Stimulated activated CD8-positive, alpha-beta memory T cell treated with anti-CD3 and anti-CD28 coated beads, Interleukin-2, amount 100 ng/mL, for 48 hours (primary cell): ENCODE measurements around the gene BANP.
"Not testable (repeated sequence)": the region's sequence is repeated elsewhere in the genome, so short reads cannot be mapped to it uniquely, and the experiment has no call there.

Experiments
- DNase-seq, 2 donors: peaks; one replicate each; pipeline ENCODE4 v3.0.0-alpha.2; 2020; ENCODE audit warnings: low read depth in 2 of 2

The BANP gene

GRCh38 chr16:88028177-88028930, 77.1 kb downstream of the BANP start:
- DNase-seq: not testable (repeated sequence)

GRCh38 chr16:88030498-88030897, 79.3 kb downstream of the BANP start:
- DNase-seq: no peak

- not testable (repeated sequence) for DNase-seq
Measured at GRCh38 chr16:88030961-88031360, 79.7 kb downstream of the BANP start.

GRCh38 chr16:88033003-88033740, 81.9 kb downstream of the BANP start:
- not testable (repeated sequence) for DNase-seq

GRCh38 chr16:88034770-88035169, 83.5 kb downstream of the BANP start:
- DNase-seq: no peak

- no peak for DNase-seq
Measured at GRCh38 chr16:88035292-88035691, 84.1 kb downstream of the BANP start.

GRCh38 chr16:88035884-88036639, 84.8 kb downstream of the BANP start:
- DNase-seq: not testable (repeated sequence)

GRCh38 chr16:88036640-88036996, 85.4 kb downstream of the BANP start:
- not testable (repeated sequence) for DNase-seq

- not testable (repeated sequence) for DNase-seq
Measured at GRCh38 chr16:88037359-88037758, 86.1 kb downstream of the BANP start.

- not testable (repeated sequence) for DNase-seq
Measured at GRCh38 chr16:88037876-88038525, 86.8 kb downstream of the BANP start.

- not testable (repeated sequence) for DNase-seq
Measured at GRCh38 chr16:88038526-88038908, 87.3 kb downstream of the BANP start.

- no peak for DNase-seq
Measured at GRCh38 chr16:88039591-88039990, 88.4 kb downstream of the BANP start.

GRCh38 chr16:88040196-88040876, 89.1 kb downstream of the BANP start:
- DNase-seq: not testable (repeated sequence)

GRCh38 chr16:88040877-88041244, 89.6 kb downstream of the BANP start:
- DNase-seq: not testable (repeated sequence)

GRCh38 chr16:88041506-88041905, 90.3 kb downstream of the BANP start:
- DNase-seq: not testable (repeated sequence)

- not testable (repeated sequence) for DNase-seq
Measured at GRCh38 chr16:88041986-88042562, 90.8 kb downstream of the BANP start.

- DNase-seq: not testable (repeated sequence)
Measured at GRCh38 chr16:88043208-88043910, 92.1 kb downstream of the BANP start.

- not testable (repeated sequence) for DNase-seq
Measured at GRCh38 chr16:88044121-88044581, 92.9 kb downstream of the BANP start.

- DNase-seq: not testable (repeated sequence)
Measured at GRCh38 chr16:88045361-88045760, 94.1 kb downstream of the BANP start.

- DNase-seq: no peak
Measured at GRCh38 chr16:88045820-88046303, 94.6 kb downstream of the BANP start.
